Stimulated activated CD8-positive, alpha-beta memory T cell treated with anti-CD3 and anti-CD28 coated beads, Interleukin-4, amount 100 ng/mL, for 24 hours (primary cell): ENCODE measurements around the gene SPATA32.

Experiments used
- DNase-seq: peaks from one replicate; pipeline ENCODE4 v3.0.0-alpha.2; 2020; ENCODE audit warnings: low read depth

The SPATA32 gene

DNA sequence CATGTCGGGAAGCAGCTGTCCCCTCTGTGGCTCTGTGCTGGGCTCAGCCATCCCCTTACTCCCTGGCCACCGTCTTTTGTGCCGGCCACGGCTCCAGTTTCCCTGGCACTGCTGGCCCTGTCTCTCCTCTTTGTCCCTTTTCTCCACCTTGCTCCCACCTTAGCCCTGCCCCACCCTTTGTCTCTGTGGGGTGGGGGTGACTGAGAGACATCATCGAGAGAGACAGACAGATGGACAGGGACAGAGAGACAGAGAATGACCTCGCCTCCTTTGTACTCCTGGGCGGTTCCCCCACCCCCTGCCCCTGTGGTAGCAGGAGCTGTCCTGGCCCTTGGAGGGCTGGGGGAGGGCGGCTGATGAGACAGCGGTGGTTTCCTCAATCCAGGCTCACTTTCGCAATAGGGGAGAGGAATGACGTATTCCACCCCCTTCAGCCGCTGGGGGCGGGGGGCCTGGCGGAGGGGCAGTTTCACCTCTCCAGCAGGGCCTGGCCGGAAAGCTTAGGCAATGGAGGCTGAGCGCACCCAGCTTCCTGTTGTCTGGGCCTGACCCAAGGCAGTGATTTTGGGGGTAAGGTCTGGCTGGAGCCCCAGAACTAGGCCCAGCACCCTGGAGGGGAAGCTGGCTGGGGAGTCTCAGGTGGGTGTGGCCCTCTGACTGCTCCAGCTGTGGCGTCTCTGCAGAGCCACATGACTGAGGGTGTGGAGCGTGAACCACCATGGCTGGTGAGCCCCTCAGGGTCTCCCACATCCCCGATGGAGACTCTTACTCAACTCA is 32.9 kb downstream of the SPATA32 start:
- peak; percentile 84 for DNase-seq

DNA sequence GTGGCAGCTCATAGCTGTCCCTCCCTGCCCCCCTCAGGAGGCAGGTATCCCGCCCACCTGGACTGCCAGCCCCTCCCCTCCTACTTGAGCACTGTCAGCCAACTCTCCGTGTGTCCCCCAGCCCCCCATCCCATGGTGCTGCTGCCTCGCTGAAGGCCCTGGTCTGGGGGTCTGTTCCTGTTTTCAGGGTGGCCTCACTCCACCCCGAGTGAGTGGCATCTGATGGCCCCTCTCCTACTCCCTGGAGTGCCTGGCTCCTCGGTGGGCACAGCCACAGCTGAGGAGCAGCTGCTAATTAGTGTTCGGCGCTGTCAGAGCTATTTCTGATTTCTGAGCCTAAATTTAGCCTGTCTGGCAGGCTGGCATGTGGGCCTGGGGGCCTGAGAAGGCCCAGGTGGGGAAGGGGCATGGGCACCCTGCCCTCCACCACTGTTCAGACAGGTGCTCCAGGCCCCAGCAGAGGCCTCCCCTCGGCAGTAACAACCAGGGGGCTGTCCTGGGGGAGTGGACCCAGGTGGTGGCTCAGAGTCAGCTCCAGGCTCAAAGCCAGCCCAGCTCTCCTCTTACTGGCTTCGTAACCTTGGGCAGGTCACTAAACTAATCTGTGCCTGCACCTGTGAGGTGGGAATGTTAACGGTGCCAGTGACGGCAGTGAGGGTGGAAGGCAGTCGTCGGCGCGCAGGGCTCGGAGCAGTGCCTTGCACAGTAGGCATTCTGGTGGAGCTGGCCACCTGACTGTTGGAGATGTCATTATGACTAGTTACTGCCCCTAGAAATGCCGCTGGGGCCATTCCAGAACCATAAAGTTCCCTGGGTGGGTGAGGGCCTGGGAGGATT is 33.8 kb downstream of the SPATA32 start:
- DNase-seq = peak; percentile 19

DNA sequence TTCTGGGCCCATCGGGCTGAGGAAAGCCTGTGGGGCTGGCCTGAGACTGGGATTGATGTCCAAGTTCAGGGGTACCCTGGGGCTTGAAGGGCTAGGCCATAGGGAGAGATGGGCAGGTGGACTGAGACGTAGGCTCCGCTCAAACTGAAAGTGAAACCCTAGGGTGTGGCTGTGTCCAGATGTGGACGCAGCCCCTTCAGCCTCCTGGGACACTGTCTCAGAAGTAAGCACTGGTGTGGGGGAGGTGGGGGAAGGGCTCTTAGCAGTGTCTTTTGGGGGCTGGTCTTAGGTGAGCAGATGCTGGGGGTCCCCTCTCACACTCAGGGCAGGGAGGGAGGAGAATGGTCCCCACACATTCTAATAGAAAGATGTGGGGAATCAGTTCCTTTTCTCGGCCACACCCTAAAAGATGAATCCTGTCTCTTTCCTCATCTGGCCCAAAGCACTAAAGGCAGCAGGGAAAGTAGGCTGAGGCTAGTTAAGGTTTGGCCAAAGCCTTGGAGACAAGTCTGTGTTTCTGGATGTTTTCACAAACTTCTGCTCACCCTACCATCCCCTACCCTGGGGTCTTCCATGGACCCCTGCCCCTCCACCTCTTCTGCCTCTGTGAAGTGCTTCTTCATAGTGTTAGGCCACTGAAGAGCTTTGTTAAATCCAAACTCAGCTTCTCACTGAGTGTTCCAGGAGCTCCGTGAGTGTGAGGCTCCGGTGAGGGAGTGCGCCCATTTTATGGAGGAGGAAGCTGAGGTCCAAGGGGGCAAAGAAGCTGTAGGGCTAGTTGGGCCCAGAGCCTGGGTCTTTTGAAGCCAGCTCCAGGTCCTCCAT is 34.6 kb downstream of the SPATA32 start:
- DNase-seq = no peak

DNA sequence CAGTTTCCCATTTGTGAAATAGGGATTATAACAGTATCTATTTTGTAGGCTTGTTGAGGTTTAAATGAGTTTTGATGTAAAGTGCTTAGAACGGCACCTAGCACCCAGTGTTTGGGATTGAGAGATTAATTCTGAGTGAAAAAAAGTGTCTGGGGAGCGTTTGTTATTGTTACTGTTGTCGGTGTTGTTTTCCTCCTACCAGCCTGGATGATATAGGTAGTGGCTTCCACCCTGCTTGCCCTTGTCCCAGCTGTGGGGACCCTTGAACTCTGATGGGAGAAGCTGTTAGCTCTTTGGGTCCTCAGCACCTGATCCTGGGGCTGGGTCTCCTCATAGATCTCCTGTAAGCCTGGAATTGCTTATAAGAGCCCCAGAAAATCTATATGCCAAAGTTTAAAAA is 35.3 kb downstream of the SPATA32 start:
- DNase-seq = no peak

DNA sequence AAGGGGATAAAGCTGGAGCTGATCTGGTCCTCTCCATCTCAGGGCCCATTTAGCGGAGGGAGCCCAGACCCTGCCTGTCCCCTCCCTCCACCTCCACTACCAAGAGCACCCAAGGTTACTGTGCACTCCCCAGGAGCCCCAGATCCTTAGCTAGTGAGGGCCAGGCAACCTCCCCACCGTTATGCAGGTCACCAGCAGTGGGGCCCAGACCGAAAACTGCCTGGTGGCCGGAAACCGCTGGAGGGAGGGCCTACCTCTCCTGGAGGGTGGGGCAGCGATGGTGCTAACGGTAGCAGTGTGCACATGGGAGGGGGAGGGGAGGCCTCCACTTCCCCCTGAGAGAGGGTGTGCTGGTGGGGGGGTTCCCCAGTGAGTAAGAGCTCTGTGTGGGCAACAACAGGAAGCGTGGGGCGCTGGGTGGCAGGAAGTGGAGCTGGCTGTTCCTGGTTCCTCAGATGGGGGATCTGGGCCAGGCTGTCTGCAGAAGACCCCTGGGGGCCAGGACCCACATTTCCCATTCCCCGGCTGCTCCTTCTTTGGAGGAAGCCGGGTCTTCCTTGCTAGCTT is 35.8 kb downstream of the SPATA32 start:
- DNase-seq = peak; percentile 94

DNA sequence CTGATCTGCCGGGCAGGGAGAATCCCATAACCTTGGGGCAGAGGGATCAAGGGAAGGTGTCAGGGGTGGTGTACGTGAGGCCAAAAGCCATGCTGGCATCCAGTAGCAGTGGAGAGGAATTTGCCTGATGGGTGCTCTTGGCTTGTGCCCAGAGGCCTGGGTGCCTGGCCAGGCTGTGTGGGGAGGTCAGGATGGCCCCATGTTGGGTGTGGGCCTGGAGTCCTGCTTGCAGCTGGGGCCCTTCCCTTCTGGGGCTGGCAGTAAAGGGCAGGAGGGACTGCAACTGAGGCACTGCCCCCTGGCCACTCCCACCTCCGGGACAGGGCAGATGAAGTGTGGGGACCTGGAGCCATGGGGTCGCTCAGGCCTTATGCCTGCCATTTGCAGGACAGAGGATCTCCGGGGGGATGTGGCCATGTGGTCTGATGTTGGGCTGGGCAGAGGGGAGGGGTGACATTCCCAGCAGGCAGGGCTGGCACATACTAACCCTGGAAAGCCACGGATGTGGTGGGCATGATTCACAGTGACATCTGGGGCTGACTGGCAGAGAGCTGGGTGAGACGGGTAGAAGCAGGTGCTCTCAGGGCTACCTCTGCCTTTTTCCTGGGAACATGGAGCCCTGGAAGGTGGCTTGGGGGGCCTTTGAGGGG is 36.7 kb downstream of the SPATA32 start:
- DNase-seq = peak; percentile 31

DNA sequence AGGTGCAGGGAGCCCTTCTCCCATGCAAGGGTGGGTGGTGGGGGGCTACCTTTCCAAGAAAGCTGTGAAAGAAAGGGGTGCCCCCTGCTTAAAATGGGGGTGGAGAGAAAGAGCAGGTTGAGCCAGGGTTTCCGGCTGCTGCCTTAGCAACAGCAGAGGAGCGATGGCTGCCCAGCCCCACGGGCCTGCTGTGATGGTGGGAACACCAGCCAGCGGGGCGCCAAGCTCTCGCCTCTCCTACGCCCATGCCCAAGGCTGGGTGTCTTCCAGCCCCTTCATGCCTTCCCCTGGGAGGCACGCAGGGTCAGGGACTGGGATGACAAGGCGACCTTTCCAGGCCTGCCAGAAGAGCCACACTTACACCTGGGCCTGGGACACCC is 37.2 kb downstream of the SPATA32 start:
- no peak for DNase-seq

DNA sequence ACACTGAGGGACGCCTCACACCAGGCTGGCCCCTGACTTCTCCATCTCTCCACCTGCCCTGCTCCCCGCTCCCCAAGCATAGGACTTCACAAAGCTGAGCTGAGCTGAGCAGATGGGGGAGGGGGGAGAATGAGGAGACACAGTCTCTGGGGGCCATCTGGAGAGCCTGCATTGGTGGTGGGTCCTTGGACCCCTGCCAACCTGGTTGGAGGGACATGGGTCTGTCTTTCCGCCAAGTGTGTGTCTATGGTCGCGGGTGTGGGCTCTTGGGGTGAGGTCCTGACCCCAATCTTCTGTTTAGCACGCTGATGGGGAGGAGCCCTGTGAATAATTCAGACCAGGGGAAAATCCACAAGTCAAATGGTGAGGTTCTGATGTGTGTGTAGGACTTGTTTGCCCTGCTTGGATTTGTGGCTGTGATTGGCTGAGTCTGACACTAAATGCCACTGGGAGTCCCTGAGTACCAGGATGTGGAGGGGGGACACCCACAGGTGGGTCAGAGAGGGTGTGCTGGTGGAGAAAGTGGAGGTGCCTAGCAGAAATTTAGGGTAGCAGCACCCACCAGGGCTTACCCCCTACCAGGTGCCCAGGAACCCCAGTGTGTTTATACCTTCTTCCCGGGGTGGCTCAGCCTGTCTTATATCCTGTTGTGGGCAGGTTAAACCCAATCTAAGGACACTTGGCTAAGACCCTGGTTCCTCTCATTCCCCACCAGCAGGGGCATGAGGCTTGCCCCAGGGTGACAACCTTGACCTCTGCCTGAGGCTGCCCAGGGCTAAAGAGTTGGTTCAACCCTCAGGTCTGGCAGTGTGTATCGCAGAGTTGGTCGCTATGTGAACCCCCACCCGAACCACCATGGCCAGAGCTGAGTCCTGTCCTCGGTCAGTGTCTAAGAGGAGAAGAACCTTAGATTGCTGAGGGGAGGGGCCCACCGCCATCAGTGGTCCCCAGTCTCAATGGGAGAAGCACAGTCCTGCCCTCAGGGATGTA is 38.1 kb downstream of the SPATA32 start:
- peak; percentile 39 for DNase-seq

DNA sequence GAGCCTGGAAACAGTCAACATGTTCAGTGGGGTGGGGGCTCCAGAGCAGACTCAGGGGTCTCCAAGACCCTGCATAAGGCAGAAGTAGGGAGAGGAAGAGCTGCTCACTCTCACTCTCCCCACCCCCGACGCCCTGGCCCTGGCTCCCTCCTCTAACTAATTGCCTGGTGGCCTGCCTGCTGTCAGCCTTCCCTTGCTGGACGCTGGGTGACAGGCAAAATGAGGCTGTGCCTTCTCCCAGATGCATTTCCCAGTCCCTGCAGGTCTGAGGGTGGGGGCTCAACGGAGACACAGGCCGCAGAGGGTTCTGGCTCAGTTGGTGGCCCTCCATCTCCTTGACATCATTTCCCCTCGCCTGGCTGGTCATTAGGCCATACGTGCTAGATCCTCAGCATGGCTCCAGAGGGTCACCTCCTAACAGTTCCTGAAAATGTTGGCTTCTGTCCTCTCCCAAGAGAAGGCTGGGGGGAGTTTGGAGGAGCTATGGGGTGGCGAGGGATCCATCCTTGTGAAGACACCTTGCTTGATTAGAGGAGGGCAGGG is 38.8 kb downstream of the SPATA32 start:
- DNase-seq = no peak

DNA sequence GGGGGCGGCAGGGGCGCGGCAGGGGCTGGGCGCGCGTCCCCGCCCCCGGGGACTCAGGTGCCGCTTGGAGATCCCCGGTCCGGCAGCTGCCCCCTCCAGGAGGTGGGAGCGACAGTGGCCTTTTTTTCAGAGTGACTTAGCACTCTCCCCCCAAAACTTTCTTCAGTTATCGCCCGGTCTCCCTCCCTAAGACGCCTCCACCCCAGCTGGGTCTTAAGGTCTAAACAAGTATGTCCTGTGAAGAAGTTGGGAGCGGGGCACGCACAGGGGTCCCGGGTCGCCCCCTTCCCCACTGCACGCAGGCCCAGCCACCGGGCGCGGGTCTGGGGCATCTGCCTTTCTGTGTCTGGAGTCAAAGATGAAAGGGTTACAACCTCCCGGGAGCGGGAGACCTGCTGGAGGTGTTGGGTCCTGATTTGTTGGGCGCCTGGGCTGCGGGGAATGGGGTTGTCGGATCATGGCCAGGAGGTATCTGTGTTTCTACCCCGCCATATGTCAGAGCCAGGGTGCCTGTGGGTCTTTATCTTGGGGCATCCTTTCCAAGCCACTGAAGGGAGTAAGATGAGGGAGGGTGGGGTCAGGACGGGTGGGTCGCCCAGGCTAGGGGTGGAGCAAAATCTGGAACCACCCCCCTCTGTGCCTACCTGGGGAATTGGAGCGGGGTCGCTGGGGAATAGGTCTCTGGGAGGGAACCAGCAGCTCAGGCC is 39.5 kb downstream of the SPATA32 start:
- peak; percentile 37 for DNase-seq

DNA sequence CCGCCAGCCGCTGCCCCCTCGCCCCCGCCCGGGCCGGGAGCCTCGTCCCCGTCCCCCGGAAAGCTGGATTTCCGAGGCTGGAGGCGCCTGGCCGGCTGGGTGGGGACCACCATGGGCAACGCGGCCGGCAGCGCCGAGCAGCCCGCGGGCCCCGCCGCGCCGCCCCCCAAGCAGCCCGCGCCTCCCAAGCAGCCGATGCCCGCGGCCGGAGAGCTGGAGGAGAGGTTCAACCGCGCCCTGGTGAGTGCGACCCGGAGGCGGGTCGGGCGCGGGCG is 39.9 kb downstream of the SPATA32 start:
- DNase-seq = no peak

DNA sequence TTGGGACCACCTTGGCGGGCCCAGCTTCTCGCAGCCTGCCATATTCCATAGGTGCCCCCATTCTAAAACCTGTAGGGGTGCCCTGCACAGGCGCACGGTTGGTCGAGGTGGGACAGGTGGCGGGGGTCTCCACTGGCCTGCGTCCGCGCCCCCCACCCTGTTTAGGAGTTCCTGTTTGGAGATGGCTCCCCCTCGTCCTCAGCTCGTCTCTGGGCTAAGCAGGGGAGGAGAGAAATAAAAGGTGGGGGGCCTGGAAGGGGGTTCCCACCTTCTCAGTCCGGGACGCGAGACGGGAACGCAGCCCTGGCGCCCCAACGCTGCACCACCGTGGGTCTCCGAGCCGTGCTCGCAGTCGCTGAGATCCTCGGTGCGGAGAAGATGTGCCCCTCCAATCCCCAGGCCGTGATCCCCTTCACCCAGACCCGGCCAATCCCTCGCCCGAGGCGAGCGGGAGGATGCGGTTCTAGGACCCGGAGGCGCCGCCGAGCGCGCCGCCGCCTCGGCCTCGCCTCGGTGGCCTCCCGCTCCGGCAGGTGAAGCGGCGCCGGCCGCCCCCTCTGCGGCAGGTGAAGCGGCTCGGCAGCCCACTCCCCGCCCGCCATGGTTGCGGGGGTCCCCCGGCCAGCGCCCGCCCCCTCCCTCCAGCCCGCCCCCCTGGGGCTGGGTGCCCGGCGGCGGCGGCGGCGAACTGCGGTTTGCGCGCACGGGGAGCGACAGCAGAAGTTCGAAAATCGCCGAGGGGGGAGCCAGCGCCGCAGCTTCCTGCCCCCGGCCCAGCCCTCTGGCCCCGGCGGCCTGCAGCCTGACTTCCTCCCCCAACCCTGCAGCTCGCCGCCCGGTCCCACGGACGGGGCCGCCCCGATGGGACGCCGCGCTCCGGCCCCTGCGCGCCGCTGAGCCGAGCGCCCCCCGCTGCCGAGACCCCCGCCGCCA is 40.5 kb downstream of the SPATA32 start, which contains the start of gene FMNL1:
Gene FMNL1, plus strand, starts transcription at position 805 of the 933 bp plus-strand sequence. CDS start 240 bp downstream, outside the sequence.
- DNase-seq = peak; percentile 47

DNA sequence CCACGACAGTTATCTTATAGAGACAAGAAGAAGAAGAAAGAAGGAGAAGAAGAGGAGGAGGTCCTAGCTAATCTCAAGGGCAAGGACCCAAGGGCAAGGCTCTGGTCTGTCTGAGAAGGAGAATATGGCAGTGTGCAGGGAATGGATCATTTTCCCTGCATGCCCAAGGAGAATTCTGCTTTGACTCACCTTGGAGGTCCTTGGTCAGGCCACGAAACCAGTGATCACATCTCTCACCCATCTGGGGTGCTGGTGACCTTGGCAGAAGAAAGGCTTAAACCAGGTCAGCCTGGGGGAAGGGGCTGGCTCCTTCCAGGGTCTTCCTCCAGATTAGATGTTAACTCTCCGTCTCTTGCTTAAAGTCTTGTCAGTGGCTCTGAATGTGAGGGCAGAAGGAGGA is 41.8 kb downstream of the SPATA32 start:
- no peak for DNase-seq

DNA sequence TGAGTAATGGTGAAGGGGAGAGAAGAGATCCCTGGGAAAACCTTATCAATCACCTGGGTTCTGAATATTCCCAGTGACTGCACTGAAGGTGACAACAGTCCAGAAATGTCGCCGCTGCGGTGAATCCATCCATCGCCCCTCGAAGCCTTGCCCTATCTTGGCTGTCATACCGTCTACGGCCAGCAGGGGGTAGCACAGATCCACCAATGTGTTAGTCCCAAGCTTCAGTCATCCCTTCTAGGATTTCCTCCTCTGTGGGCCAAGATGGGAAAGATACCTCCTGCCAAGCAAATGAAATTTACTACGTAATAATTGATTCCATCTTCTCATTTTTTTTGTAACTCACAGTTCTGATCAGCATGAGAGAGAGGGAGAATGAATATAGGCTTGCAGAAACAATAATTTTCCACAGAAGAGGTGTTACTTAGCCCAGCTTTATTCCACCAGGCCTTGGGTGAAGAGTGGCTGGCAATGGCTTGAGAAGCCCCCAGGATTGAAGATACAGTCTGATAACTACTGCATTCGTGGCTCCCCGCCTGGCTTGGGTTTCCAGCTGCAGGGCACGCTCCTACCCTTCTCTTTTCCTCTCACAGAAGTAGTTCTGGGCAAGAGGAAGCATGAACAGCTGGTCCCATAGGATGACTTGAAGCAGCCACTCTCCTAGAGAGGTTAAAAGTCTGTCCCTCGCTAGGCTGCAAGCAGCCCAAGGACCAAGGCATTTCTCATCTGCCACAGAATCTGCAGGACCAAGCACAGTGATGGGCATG is 42.8 kb downstream of the SPATA32 start:
- DNase-seq = peak; percentile 80
